SK-MEL-5 (cell line): ENCODE measurements around the gene HOXC11. TPM values are rescaled to one million over a fixed set of nuclear protein-coding genes. Genes with fewer than 3 reads are reported as not detected.

Experiments used
- DNase-seq: peaks from one replicate; pipeline ENCODE4 v3.0.0-alpha.2; 2016; ENCODE audit warnings: low read depth, low spot score
- in situ Hi-C: cut with HindIII; loops from 2 replicates; pipeline ENCODE4 v1.10.0; 2016; ENCODE audit warnings: low sequenced_read_pairs, high pct_unique_total_duplicates, low pct_unique_long_range_greater_than_20kb
- total RNA-seq: library from RNA; depleted of rRNA; stranded (reverse); fragments of >200 nt; shearing (Covaris generic); gene quantifications from 2 replicates; pipeline ENCODE4 v1.2.3, GENCODE V29; 2014

HOXC11 gene
- total RNA-seq, 1 experiment from 2014 or later = 0.61 TPM

DNA sequence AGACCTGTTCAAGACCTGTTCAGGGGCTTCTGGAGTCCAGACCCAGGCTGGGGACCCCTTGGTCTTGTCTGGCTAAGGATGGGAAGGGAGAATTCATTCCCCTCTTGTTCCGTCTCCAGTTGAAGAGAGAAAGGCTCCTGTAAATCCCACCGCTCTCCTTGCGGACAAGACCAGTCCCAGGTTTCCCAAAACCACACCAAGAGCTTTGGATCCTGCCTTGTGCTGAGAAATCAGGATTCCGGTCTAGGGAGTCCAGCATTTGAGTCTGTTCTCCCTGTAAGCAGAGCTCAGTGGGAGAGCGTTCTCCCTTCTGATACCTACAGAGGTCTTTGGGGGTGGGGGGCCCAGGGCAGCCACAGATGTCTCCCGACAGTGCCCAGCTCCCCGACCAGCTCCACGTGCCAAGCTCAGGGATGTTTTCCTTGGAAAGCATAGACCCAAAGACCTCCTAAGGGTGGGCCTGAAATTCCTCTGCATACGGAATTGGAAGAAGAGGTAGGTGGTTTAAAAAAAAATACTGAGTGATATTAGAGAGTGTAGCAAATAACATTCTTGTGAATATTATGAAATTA, 32.4 kb upstream of the HOXC11 start:
- DNase-seq = no peak
- in situ Hi-C loops = no loop called here

DNA sequence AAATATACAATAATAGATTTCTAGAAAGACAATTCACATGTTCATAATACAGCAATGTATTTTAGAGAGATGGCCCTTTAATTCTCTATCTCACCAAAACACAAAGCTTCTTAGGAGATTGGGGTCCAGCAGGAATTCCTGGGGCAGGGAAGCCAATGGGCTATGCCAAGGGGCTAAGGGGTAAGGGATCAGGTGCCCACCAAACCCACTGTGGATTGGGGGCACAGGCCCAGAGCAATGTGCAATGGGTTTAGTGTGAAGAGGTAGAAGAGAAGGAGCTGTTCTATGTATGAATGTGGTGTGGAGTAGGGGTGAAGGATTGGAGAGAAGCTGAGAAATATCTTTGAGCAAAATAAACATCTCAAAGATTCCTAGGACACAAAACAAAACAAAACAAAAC, 31.7 kb upstream of the HOXC11 start:
- no peak for DNase-seq
- in situ Hi-C loops = no loop called here

- in situ Hi-C loops = no loop called here
- DNase-seq = peak; percentile 1
Observed at GRCh38 chr12:53941750-53942149, 31.2 kb upstream of the HOXC11 start.

- in situ Hi-C loops = no loop called here
- no peak for DNase-seq
Observed at GRCh38 chr12:53942467-53942997, 30.4 kb upstream of the HOXC11 start.

GRCh38 chr12:53944209-53944608, 28.7 kb upstream of the HOXC11 start:
- DNase-seq = no peak
- in situ Hi-C loops = no loop called here

- no peak for DNase-seq
- in situ Hi-C loops = no loop called here
Observed at GRCh38 chr12:53944907-53945847, 27.7 kb upstream of the HOXC11 start.

GRCh38 chr12:53947743-53948142, 25.2 kb upstream of the HOXC11 start:
- in situ Hi-C loops = no loop called here
- no peak for DNase-seq

DNA sequence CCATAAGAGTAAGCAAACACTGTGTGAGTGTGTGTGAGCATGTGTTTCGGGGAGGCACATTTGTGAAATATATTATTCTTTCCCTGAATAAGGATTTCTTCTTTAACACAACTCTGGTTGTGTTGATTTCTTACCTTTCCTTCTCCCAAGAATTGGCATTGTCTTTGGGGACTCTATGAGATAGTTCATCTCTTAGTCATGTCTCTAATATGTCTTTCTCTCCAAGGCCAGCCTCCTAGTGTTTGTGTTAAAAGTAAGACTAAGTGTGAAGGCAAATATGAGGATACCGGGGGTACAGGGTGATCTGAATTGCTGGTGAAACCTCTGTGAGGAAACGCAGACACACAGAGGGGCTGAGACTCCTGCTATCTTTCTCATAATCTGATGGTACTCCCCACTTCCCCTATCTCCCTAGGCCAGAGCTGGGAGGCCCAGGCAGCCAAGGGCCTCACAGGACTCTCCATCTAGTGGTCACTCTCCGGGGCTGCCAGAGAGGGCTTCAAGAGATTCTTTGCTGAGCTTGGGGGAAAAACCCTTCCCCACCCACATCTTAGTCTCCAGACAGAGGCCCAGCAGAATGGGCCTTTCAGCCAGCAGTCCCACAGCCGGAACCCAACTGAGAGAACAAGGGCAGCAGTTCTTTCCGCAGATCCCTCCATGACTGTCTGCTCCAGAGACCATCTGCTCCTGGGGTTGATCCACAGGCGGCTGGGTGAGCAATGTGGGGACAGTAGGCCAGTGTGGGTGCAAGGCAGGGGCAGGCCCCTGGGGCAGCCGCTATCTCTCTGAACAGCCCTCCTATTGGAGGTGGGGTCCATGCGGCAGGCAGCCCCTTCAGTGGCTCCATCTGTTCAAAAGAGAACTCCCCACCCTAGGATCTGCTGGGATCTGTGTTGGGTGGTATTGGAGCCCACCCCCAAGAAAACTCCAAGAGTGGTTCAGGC, 24.0 kb upstream of the HOXC11 start:
- peak; percentile 68 for DNase-seq
- in situ Hi-C loops = no loop called here

GRCh38 chr12:53949631-53950436, 23.1 kb upstream of the HOXC11 start:
- DNase-seq = no peak

GRCh38 chr12:53950437-53950773, 22.5 kb upstream of the HOXC11 start:
- peak; percentile 3 for DNase-seq
- in situ Hi-C loops = no loop called here

More at GRCh38 chr12:53949631-53950436, 23.1 kb upstream of the HOXC11 start:
- in situ Hi-C loops = no loop called here

- in situ Hi-C loops = no loop called here
- no peak for DNase-seq
Observed at GRCh38 chr12:53950789-53951576, 21.9 kb upstream of the HOXC11 start.

- in situ Hi-C loops = no loop called here
- no peak for DNase-seq
Observed at GRCh38 chr12:53951577-53952334, 21.2 kb upstream of the HOXC11 start.

DNA sequence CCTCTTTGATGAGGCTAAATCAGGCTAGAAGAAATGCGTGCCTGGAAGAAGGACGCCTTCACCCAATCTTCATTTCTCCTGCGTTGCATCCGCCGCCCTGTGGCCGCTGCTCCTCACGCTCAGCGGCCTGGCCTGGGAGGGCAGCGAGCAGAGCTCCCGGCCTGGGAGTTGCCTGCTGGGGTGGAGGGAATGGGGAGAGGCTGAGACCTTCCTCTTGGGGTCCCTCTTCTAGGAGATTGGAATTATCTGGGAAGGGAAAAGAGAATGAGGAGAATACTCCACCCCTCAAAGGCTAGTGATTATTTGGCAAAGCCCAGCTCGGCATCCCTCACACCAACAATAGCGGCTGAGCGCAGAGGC, 20.6 kb upstream of the HOXC11 start:
- no peak for DNase-seq
- in situ Hi-C loops = no loop called here

DNA sequence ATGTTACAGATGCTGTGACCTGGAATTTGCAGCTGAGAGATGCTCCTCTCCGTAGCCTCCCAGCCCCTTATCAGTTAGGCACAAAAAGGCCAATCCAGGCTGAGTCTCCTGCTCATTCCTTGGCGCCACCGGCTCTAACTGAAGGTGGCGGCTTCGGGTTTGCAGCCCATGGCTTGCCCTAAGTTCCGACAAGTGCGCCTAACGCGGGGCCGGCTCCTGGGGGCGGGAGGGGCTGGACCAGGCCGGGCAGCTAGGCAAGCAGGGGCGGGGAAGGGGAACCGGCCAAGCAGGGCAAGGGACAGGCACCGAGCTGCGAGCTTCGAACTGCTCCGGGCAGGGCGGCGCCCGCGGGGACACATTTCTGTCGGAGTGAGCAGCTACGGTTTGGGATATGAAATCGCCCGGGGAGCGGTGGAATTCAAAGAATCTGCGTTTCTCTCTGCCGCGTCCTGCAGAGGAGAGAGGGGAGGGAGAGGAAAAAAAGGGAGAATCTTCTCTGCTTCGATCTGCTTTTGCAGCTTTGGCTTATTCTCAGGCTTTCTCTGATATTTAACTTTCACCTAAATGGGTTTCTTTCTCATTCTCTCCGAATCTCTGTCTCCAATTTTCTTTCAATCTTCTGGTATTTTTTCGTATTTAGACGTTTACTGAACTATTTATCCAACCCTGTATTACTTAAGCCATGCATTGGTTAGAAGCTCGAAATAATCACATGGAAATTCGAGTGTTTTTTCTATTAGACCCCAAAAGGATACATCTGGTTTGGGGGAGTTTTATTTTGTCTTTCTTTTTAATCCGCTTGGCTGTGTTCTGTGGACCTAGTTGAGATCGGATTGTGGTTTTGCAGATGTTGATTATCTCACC, 19.8 kb upstream of the HOXC11 start:
- in situ Hi-C loops = no loop called here
- peak; percentile 46 for DNase-seq
